Stimulated activated CD4-positive, alpha-beta T cell treated with anti-CD3 and anti-CD28 coated beads, Interleukin-2, amount 100 ng/mL, for 4 hours (primary cell): ENCODE measurements around the gene MAGEB18.

Experiments used
- DNase-seq: peaks from one replicate; pipeline ENCODE4 v3.0.0-alpha.2; 2020; ENCODE audit warnings: low read depth

Gene MAGEB18

DNA sequence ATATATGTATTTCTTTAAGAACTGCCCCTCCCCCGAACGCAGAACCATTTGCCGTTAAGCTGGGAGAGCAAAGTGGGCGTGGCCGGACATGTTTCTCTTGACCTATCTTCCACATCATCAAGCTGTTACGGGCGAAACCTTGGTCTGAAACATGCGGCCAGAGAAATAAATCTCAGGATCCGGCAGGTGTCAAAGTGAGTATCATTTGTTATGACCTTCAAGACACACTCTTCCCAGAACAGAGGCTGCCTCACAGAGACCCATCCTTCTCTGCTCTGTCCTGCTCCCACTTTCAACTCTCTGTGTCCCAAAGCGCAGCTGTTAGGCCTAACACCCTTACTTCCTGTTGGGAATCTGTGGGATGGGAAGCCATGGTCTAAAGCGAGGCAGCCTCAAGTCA is at the start of gene MAGEB18:
Gene MAGEB18 (plus strand): TSS at position 70 of the 400 bp plus-strand sequence. CDS start 643 bp downstream, outside the sequence.
- no peak for DNase-seq

DNA sequence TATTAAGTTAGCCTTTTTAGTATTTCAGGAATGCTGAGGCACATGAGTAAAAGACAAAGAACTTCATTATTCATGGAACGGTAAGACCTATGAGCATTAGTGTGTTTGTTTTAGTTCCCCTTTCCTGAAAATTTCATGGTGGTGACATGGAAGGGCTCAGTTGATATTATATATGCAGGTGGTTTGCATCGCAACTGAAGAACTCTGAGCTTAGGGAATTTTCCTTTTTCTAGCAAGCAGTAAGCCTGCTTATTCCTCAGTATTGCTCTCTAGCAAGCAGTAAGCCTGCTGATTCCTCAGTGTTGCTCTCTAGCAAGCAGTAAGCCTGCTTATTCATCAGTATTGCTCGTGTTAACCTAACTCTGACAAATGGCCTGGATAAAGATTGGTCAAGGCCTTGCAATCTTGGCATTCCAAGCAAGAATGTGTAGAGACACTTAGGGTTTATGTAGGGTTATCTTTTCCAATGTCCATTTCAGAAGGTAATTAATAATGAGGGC is 37.7 kb upstream of the MAGEB18 start:
- no peak for DNase-seq

GRCh38 chrX:26109142-26109541 is 29.0 kb upstream of the MAGEB18 start:
- DNase-seq: no peak

- DNase-seq: no peak
Measured at GRCh38 chrX:26146024-26146423, 7.9 kb downstream of the MAGEB18 start.

DNA sequence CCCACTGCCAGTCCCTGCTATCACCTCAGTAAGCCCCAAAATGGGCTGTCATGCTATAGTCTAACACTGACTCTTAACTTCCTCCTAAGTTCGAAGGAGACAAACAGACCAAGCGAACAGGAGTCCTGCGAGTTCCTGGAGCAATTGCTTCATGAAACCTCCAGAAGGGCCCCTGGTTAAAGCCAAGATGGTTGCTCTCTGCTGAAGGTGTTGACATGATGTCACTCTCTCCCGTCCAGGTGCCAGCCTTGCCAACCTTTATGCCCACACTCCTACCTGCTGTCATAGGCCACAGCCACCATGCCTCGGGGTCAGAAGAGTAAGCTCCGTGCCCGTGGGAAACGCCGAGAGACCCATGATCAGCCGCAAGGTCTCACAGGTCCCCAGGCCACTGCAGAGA is 22.2 kb downstream of the MAGEB18 start, which contains the start of gene MAGEB6B:
Gene MAGEB6B (plus strand): TSS at position 301 of the 400 bp plus-strand sequence. CDS start 0 bp downstream, at position 301.
- DNase-seq: no peak
